Measurements from ENCODE around the gene TBCD.

- TF ChIP-seq, protein P1, sequence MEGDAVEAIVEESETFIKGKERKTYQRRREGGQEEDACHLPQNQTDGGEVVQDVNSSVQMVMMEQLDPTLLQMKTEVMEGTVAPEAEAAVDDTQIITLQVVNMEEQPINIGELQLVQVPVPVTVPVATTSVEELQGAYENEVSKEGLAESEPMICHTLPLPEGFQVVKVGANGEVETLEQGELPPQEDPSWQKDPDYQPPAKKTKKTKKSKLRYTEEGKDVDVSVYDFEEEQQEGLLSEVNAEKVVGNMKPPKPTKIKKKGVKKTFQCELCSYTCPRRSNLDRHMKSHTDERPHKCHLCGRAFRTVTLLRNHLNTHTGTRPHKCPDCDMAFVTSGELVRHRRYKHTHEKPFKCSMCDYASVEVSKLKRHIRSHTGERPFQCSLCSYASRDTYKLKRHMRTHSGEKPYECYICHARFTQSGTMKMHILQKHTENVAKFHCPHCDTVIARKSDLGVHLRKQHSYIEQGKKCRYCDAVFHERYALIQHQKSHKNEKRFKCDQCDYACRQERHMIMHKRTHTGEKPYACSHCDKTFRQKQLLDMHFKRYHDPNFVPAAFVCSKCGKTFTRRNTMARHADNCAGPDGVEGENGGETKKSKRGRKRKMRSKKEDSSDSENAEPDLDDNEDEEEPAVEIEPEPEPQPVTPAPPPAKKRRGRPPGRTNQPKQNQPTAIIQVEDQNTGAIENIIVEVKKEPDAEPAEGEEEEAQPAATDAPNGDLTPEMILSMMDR (conservative IDR thresholded peaks at IDR 0.05 in 1 of 2, IDR thresholded peaks at IDR 0.05 in 1 of 2; ENCODE audit: low read depth in 1 of 2, low read length in 2 of 2): no peak
- TF ChIP-seq EZH2 (IDR thresholded peaks at IDR 0.05; ENCODE audit: low read length, missing control alignments): no peak
These were observed 39.7 kb downstream of the TBCD start for GRCh38 chr17:82791532-82791931.

All from fibroblast of lung (primary cell).